GM23338 (cell line): ENCODE data around the gene TMEM247. TPM values are rescaled to one million over a fixed set of nuclear protein-coding genes. Genes with fewer than 3 reads are reported as not detected.

Experiments used
- ATAC-seq: fragments of 200-7000 bp; cut with Tn5 transposase; 3 replicates; pipeline ENCODE4 v1.9.1; 2020
- DNase-seq: peaks from one replicate; pipeline ENCODE4 v3.0.0-alpha.2; 2015; ENCODE audit warnings: low spot score
- H2AFZ ChIP-seq: fragments of 200-600 bp; sonication (generic); 2 replicates; pipeline ENCODE4 v1.8.0; 2016; ENCODE audit warnings: antibody characterized with exemption, mild to moderate bottlenecking, moderate library complexity
- H3F3A ChIP-seq: fragments of 200-600 bp; sonication (generic); replicated peaks from 2 replicates; pipeline ENCODE4 v1.8.0; 2017; ENCODE audit warnings: antibody characterized with exemption, mixed run types, low read depth
- H3K27ac ChIP-seq: fragments of 200-600 bp; sonication (generic); 2 replicates; pipeline ENCODE4 v1.6.1; 2016; ENCODE audit warnings: low read depth
- H3K27me3 ChIP-seq: fragments of 200-600 bp; sonication (generic); 2 replicates; pipeline ENCODE4 v1.8.0; 2016; ENCODE audit warnings: mild to moderate bottlenecking, mixed run types, moderate library complexity; ENCODE audit not compliant: insufficient read depth
- H3K36me3 ChIP-seq: fragments of 200-600 bp; sonication (generic); 2 replicates; pipeline ENCODE4 v1.8.0; 2016; ENCODE audit warnings: mild to moderate bottlenecking; ENCODE audit not compliant: insufficient read depth
- H3K4me1 ChIP-seq: fragments of 200-600 bp; sonication (generic); 2 replicates; pipeline ENCODE4 v1.8.0; 2016; ENCODE audit warnings: mild to moderate bottlenecking, moderate library complexity; ENCODE audit not compliant: insufficient read depth
- H3K4me2 ChIP-seq: fragments of 200-600 bp; sonication (generic); 2 replicates; pipeline ENCODE4 v1.7.1; 2017; ENCODE audit warnings: mixed run types
- H3K4me3 ChIP-seq: fragments of 200-600 bp; sonication (generic); 2 replicates; pipeline ENCODE4 v1.6.1; 2016; ENCODE audit warnings: mixed run types
- H3K79me2 ChIP-seq: fragments of 200-600 bp; sonication (generic); replicated peaks from 2 replicates; pipeline ENCODE4 v1.8.0; 2017; ENCODE audit warnings: mild to moderate bottlenecking; ENCODE audit not compliant: insufficient read depth
- H3K9me2 ChIP-seq: fragments of 200-600 bp; sonication (generic); 2 replicates; pipeline ENCODE4 v1.8.0; 2017; ENCODE audit not compliant: insufficient read depth
- H4K20me1 ChIP-seq: fragments of 200-600 bp; sonication (generic); replicated peaks from 2 replicates; pipeline ENCODE4 v1.8.0; 2017; ENCODE audit warnings: mild to moderate bottlenecking; ENCODE audit not compliant: insufficient read depth
- H3K27ac Mint-ChIP-seq: 2 replicates; pipeline ENCODE4 v1.8.0; 2020; ENCODE audit warnings: inconsistent platforms, mild to moderate bottlenecking, moderate library complexity, mixed read lengths
- H3K27me3 Mint-ChIP-seq: 3 replicates; pipeline ENCODE4 v1.8.0; 2022; ENCODE audit warnings: low read depth, mild to moderate bottlenecking, moderate library complexity, mixed read lengths, inconsistent platforms; ENCODE audit not compliant: insufficient read depth, poor library complexity
- H3K36me3 Mint-ChIP-seq: 3 replicates; pipeline ENCODE4 v1.8.0; 2021; ENCODE audit warnings: low read depth, mild to moderate bottlenecking, inconsistent platforms, moderate library complexity, mixed read lengths
- H3K4me1 Mint-ChIP-seq: 3 replicates; pipeline ENCODE4 v1.8.0; 2020; ENCODE audit warnings: mild to moderate bottlenecking, inconsistent platforms, mixed read lengths
- H3K4me3 Mint-ChIP-seq: 3 replicates; pipeline ENCODE4 v1.8.0; 2021; ENCODE audit warnings: moderate library complexity, mild to moderate bottlenecking, inconsistent platforms, mixed read lengths
- H3K9me3 Mint-ChIP-seq: 3 replicates; pipeline ENCODE4 v1.8.0; 2020; ENCODE audit warnings: moderate library complexity, mild to moderate bottlenecking, inconsistent platforms, mixed read lengths
- CREB1 ChIP-seq: fragments of 250-450 bp; sonication (Bioruptor Pico); IDR thresholded peaks from 2 replicates; pipeline ENCODE4 v1.5.0; 2020; ENCODE audit warnings: low read depth, mild to moderate bottlenecking, moderate library complexity
- CTCF ChIP-seq, 2 experiments: fragments of 200-600 bp in 1 of 2; sonication (generic) in 1 of 2; conservative IDR thresholded peaks; 2 replicates each; pipeline versions ENCODE4 v1.5.1 to v1.6.1; 2016 to 2017; ENCODE audit warnings: antibody characterized with exemption in 2 of 2, low read depth in 2 of 2, mild to moderate bottlenecking in 2 of 2, moderate library complexity in 1 of 2
- ETS1 ChIP-seq: IDR thresholded peaks from 2 replicates; pipeline ENCODE4 v1.6.1; 2016; ENCODE audit warnings: antibody characterized with exemption
- EZH2 ChIP-seq: fragments of 200-600 bp; sonication (generic); IDR thresholded peaks from one replicate; pipeline ENCODE4 v1.8.0; 2017; ENCODE audit warnings: antibody characterized with exemption, mild to moderate bottlenecking, low read depth; ENCODE audit not compliant: unreplicated experiment
- EZH2phosphoT487 ChIP-seq: fragments of 200-600 bp; sonication (generic); IDR thresholded peaks from one replicate; pipeline ENCODE4 v1.8.1; 2018; ENCODE audit warnings: antibody characterized with exemption; ENCODE audit not compliant: unreplicated experiment
- JUNB ChIP-seq: IDR thresholded peaks from one replicate; pipeline ENCODE4 v1.6.1; 2016; ENCODE audit warnings: antibody characterized with exemption; ENCODE audit not compliant: unreplicated experiment
- NANOG ChIP-seq: IDR thresholded peaks from 2 replicates; pipeline ENCODE4 v1.6.1; 2016; ENCODE audit warnings: antibody characterized with exemption, borderline replicate concordance
- POLR2AphosphoS5 ChIP-seq: IDR thresholded peaks from 2 replicates; pipeline ENCODE4 v1.6.1; 2016; ENCODE audit warnings: antibody characterized with exemption, low read depth
- REST ChIP-seq: IDR thresholded peaks from one replicate; pipeline ENCODE4 v1.6.1; 2018; ENCODE audit warnings: antibody characterized with exemption; ENCODE audit not compliant: unreplicated experiment
- STAT1 ChIP-seq: IDR thresholded peaks from one replicate; pipeline ENCODE4 v1.6.1; 2016; ENCODE audit warnings: antibody characterized with exemption; ENCODE audit not compliant: unreplicated experiment
- ZNF114 ChIP-seq: fragments of 250-450 bp; sonication (Bioruptor Pico); IDR thresholded peaks from 2 replicates; pipeline ENCODE4 v1.5.0; 2020; ENCODE audit warnings: mild to moderate bottlenecking, moderate library complexity
- ZNF331 ChIP-seq: fragments of 250-450 bp; sonication (Bioruptor Pico); IDR thresholded peaks from 2 replicates; pipeline ENCODE4 v1.5.0; 2020; ENCODE audit warnings: low read depth, mild to moderate bottlenecking, moderate library complexity
- ZNF462 ChIP-seq: fragments of 250-450 bp; sonication (Bioruptor Pico); IDR thresholded peaks from 2 replicates; pipeline ENCODE4 v1.5.0; 2020; ENCODE audit warnings: mild to moderate bottlenecking, moderate library complexity
- polyA plus RNA-seq: library from polyadenylated mRNA; unstranded; fragments of >200 nt; fragmentation: Nextera tagmentation; extraction: Ambion mirVana; gene quantifications from 2 replicates; pipeline ENCODE4 v1.2.1, GENCODE V29; 2016
- total RNA-seq: library from RNA; depleted of rRNA; stranded (reverse); fragments of >200 nt; shearing (Covaris generic); gene quantifications from 2 replicates; pipeline ENCODE4 v1.2.3, GENCODE V29; 2014

The TMEM247 gene
- total and polyA plus RNA-seq, 2 experiments from 2014 or later = not detected

- TF ChIP-seq JUNB = no peak
- no peak for TF ChIP-seq CREB1
These were observed 24.3 kb downstream of the TMEM247 start (continued) for GRCh38 chr2:46503686-46504085.

- H3K9me3 Mint-ChIP-seq = no peaks in the 10 kb centered on the region
- Histone ChIP-seq H3K4me3 (no peak overlapping the region), H3K79me2 (no peaks in the 10 kb centered on the region), H3F3A (no peaks in the 10 kb centered on the region; the same call in 1 of the 2 replicates), H3K27me3 (peaks cover 4% of the 10 kb centered on the region), H3K4me1 (peaks cover 16% of the 10 kb centered on the region), H2AFZ (no peak overlapping the region), H3K9me2 (no peaks in the 10 kb centered on the region), H3K36me3 (no peaks in the 10 kb centered on the region), H3K4me2 (no peak overlapping the region), H4K20me1 (no peaks in the 10 kb centered on the region; the same call in 1 of the 2 replicates), H3K27ac (no peak overlapping the region)
- H3K4me1 Mint-ChIP-seq = peaks cover 19% of the 10 kb centered on the region
- TF ChIP-seq REST (no peak), JUNB (no peak), EZH2 (no peak), ZNF331 (CRISPR knock-in tag) (no peak), ZNF462 (no peak), ETS1 (no peak), POLR2AphosphoS5 (no peak), EZH2phosphoT487 (no peak), CREB1 (no peak), CTCF (conservative IDR thresholded peaks at IDR 0.05; ENCODE audit: low read depth in 2 of 2) (no peak), NANOG (no peak), ZNF114 (CRISPR knock-in tag) (no peak), STAT1 (no peak)
- peaks cover 9% of the 10 kb centered on the region for H3K27me3 Mint-ChIP-seq
- no peak overlapping the region for H3K4me3 Mint-ChIP-seq
- no peak overlapping the region for H3K27ac Mint-ChIP-seq
- H3K36me3 Mint-ChIP-seq = no peaks in the 10 kb centered on the region
- ATAC-seq = no peak
- no peak for DNase-seq
These were observed 24.9 kb downstream of the TMEM247 start for GRCh38 chr2:46504221-46504620.
